GM19463 (cell line): ENCODE measurements around the gene TMEM200B.
"Not testable (repeated sequence)": the region's sequence is repeated elsewhere in the genome, so short reads cannot be mapped to it uniquely, and the experiment has no call there.

Source experiments
- ATAC-seq: cut with Tn5 transposase; IDR thresholded peaks from one replicate; pipeline ENCODE4 v1.9.1; 2021; ENCODE audit warnings: mild to moderate bottlenecking, moderate library complexity; ENCODE audit not compliant: unreplicated experiment

TMEM200B gene

GRCh38 chr1:29123887-29124365, at the start of gene TMEM200B:
Gene TMEM200B (minus strand): TSS chr1:29123903. CDS start chr1:29121828, 2,075 bp downstream.
- no peak for ATAC-seq

- no peak for ATAC-seq
Observed at GRCh38 chr1:29172415-29172939, 48.8 kb upstream of the TMEM200B start.

GRCh38 chr1:29171521-29171920, 47.8 kb upstream of the TMEM200B start:
- no peak for ATAC-seq

- no peak for ATAC-seq
Observed at GRCh38 chr1:29171089-29171488, 47.4 kb upstream of the TMEM200B start.

GRCh38 chr1:29169976-29170375, 46.3 kb upstream of the TMEM200B start:
- ATAC-seq, result no peak

- ATAC-seq, result no peak
Observed at GRCh38 chr1:29167904-29168303, 44.2 kb upstream of the TMEM200B start.

- no peak for ATAC-seq
Observed at GRCh38 chr1:29166291-29166878, 42.7 kb upstream of the TMEM200B start.

GRCh38 chr1:29164588-29164987, 40.9 kb upstream of the TMEM200B start:
- ATAC-seq, result no peak

- no peak for ATAC-seq
Observed at GRCh38 chr1:29162476-29163138, 38.9 kb upstream of the TMEM200B start.

GRCh38 chr1:29162025-29162424, 38.3 kb upstream of the TMEM200B start:
- ATAC-seq, result no peak

GRCh38 chr1:29159773-29160172, 36.1 kb upstream of the TMEM200B start:
- ATAC-seq, result no peak

GRCh38 chr1:29157269-29157601, 33.5 kb upstream of the TMEM200B start:
- no peak for ATAC-seq

- ATAC-seq, result no peak
Observed at GRCh38 chr1:29156543-29157268, 33.0 kb upstream of the TMEM200B start.

GRCh38 chr1:29152046-29152805, 28.5 kb upstream of the TMEM200B start:
- ATAC-seq, result no peak

- ATAC-seq, result not testable (repeated sequence)
Observed at GRCh38 chr1:29150346-29150745, 26.6 kb upstream of the TMEM200B start.

- no peak for ATAC-seq
Observed at GRCh38 chr1:29148656-29149491, 25.2 kb upstream of the TMEM200B start.

GRCh38 chr1:29145739-29146437, 22.2 kb upstream of the TMEM200B start:
- no peak for ATAC-seq

GRCh38 chr1:29144178-29144577, 20.5 kb upstream of the TMEM200B start:
- ATAC-seq, result no peak

- no peak for ATAC-seq
Observed at GRCh38 chr1:29142714-29143113, 19.0 kb upstream of the TMEM200B start.
